Measurements from ENCODE around the gene LMBR1L.

DNA sequence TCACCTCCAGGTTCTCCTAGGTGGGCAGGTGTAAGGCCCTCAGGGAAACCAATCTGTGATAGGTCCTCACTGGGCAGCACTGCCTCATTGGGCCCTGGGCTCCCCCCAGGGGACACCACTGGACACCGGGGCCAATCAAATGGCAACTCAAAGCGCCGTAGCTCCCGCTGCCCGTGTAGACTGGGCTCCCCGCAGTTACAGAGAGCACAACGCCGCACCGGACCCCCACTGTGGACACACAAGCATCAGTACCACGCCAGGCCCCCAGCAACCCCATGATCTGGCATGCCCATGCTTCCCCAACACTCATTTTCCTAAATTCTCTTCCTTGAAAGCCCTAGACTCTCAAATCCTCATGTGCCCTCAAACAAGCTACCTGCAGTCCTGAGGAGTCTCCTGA is 56.1 kb downstream of the LMBR1L start:
- no peak for TF ChIP-seq POLR2A (IDR thresholded peaks at IDR 0.05; ENCODE audit: low read length)
- TF ChIP-seq GATA1 (IDR thresholded peaks at IDR 0.05; ENCODE audit: low read depth, low read length): no peak

Measured in erythroblast (primary cell).